Measurements from ENCODE around the gene LPP. TPM values are rescaled to one million over a fixed set of nuclear protein-coding genes. Genes with fewer than 3 reads are reported as not detected.

LPP gene
- total RNA-seq, 3 donors from 2014 or later (not counting 1 experiment from before 2014, with no cell fraction given) = 137 to 163 (median 149) TPM

DNA sequence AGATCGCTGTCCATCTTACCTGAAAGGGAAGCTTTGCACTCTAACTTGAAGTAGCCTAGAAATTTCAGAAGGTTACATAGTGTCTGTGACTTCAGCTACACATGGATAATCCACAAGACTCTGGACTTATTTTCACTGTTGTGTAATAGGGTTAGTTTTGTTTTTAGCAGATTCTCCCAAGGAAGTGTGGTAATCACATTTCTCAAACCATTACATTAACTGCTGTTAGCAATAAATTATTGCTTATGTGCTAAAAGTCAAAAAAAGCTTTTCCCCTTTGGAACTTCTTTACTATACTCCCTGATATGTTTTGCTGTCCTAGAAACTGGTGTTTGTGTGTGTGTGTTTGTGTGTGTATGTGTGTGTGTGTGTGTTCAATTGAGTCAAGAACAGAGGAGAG is 666.0 kb downstream of the LPP start:
- no peaks in the 10 kb centered on the region for H3K27me3 Mint-ChIP-seq (ENCODE audit: low read depth in 2 of 2)
- TF ChIP-seq, protein P1, sequence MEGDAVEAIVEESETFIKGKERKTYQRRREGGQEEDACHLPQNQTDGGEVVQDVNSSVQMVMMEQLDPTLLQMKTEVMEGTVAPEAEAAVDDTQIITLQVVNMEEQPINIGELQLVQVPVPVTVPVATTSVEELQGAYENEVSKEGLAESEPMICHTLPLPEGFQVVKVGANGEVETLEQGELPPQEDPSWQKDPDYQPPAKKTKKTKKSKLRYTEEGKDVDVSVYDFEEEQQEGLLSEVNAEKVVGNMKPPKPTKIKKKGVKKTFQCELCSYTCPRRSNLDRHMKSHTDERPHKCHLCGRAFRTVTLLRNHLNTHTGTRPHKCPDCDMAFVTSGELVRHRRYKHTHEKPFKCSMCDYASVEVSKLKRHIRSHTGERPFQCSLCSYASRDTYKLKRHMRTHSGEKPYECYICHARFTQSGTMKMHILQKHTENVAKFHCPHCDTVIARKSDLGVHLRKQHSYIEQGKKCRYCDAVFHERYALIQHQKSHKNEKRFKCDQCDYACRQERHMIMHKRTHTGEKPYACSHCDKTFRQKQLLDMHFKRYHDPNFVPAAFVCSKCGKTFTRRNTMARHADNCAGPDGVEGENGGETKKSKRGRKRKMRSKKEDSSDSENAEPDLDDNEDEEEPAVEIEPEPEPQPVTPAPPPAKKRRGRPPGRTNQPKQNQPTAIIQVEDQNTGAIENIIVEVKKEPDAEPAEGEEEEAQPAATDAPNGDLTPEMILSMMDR (IDR thresholded peaks at IDR 0.05) = no peak
- no peak overlapping the region for H3K4me3 Mint-ChIP-seq
- ATAC-seq (no peak), DNase-seq (no peak)
- no peaks in the 10 kb centered on the region for H3K9me3 ChIP-seq (ENCODE audit: control insufficient read depth, insufficient read depth, low read length)
- no peaks in the 10 kb centered on the region for H3K27me3 ChIP-seq (ENCODE audit: control insufficient read depth, insufficient read depth, low read length)
- no peaks in the 10 kb centered on the region for H3K4me1 ChIP-seq (ENCODE audit: control insufficient read depth, insufficient read depth, low read length)
- no peak overlapping the region for H3K27ac Mint-ChIP-seq
- no peak overlapping the region for H3K27ac ChIP-seq (ENCODE audit: low read length)
- H3K36me3 Mint-ChIP-seq = no peaks in the 10 kb centered on the region
- no peaks in the 10 kb centered on the region for H3K9me3 Mint-ChIP-seq
- intact Hi-C loops (cut with micrococcal nuclease) = no loop called here
- H3K4me1 Mint-ChIP-seq = peaks cover 7 to 29% of the 10 kb centered on the region in 2 donors
- 93% methylated on average over 1 of the region's 1 CpG for WGBS (ENCODE audit: insufficient coverage)
- no peak overlapping the region for H3K4me3 ChIP-seq (ENCODE audit: low read length)
- H3K36me3 ChIP-seq (ENCODE audit: control insufficient read depth, insufficient read depth, low read length) = no peaks in the 10 kb centered on the region

DNA sequence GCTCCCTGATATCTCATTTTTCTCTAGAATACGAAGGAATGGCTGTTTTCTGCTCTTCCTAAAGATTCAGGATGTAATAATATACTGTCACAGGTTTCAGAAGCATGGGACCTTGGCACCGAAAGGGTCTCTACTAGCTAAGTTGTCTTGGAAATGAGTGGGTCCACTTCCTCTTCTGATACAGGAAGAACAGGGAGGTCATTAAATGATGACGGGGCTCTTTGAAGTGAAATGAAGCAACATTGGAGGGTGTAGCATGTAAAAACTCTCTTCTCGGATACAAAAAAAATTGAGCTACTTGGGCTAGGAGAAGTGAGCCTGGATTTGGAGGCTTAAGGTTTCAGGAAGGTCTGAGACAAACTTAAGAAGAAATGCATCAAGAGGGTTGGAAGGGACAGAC is 668.0 kb downstream of the LPP start:
- Histone ChIP-seq H3K27ac (ENCODE audit: low read length) (no peak overlapping the region), H3K4me1 (ENCODE audit: control insufficient read depth, insufficient read depth, low read length) (no peaks in the 10 kb centered on the region), H3K27me3 (ENCODE audit: control insufficient read depth, insufficient read depth, low read length) (no peaks in the 10 kb centered on the region), H3K4me3 (ENCODE audit: low read length) (no peak overlapping the region), H3K9me3 (ENCODE audit: control insufficient read depth, insufficient read depth, low read length) (no peaks in the 10 kb centered on the region), H3K36me3 (ENCODE audit: control insufficient read depth, insufficient read depth, low read length) (no peaks in the 10 kb centered on the region)
- TF ChIP-seq, protein P1 (IDR thresholded peaks at IDR 0.05) = no peak
- Mint-ChIP-seq H3K27me3 (ENCODE audit: low read depth in 2 of 2) (no peaks in the 10 kb centered on the region), H3K36me3 (no peaks in the 10 kb centered on the region), H3K4me1 (peaks cover 6 to 25% of the 10 kb centered on the region in 2 donors), H3K4me3 (no peak overlapping the region), H3K27ac (no peak overlapping the region), H3K9me3 (no peaks in the 10 kb centered on the region)
- no peak for ATAC-seq
- intact Hi-C loops (cut with micrococcal nuclease) = no loop called here
- DNase-seq = no peak
- 82% methylated on average over 4 of the region's 4 CpGs for WGBS (ENCODE audit: insufficient coverage)

DNA sequence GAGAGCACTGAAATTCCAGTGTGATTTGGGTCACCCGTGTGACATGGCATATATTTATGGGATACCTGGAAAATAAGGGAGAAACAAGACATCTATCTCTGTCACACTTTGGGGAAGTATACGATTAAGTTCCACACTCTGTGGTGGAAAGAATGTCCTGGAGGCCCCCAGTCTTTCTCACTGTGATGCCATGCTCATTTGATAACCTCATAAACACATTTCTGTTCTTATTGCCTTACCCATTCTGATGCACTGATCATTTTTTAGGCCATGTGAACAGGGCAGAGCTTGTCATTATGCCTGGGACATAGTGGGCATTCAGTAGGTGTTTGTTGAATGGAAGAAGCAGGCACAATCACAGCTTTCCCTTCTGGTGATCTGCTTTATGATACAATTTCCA is 668.5 kb downstream of the LPP start:
- ATAC-seq = no peak
- intact Hi-C loops (cut with micrococcal nuclease) = no loop called here
- TF ChIP-seq, protein P1 (IDR thresholded peaks at IDR 0.05) = no peak
- H3K27ac Mint-ChIP-seq = no peak overlapping the region
- H3K27me3 Mint-ChIP-seq (ENCODE audit: low read depth in 2 of 2) = no peaks in the 10 kb centered on the region
- no peak overlapping the region for H3K27ac ChIP-seq (ENCODE audit: low read length)
- H3K9me3 ChIP-seq (ENCODE audit: control insufficient read depth, insufficient read depth, low read length) = no peaks in the 10 kb centered on the region
- H3K4me3 Mint-ChIP-seq = no peak overlapping the region
- H3K9me3 Mint-ChIP-seq = no peaks in the 10 kb centered on the region
- no peaks in the 10 kb centered on the region for H3K36me3 ChIP-seq (ENCODE audit: control insufficient read depth, insufficient read depth, low read length)
- H3K36me3 Mint-ChIP-seq = no peaks in the 10 kb centered on the region
- no peaks in the 10 kb centered on the region for H3K27me3 ChIP-seq (ENCODE audit: control insufficient read depth, insufficient read depth, low read length)
- WGBS (ENCODE audit: insufficient coverage) = 91% methylated on average over 2 of the region's 2 CpGs
- no peaks in the 10 kb centered on the region for H3K4me1 ChIP-seq (ENCODE audit: control insufficient read depth, insufficient read depth, low read length)
- no peak for DNase-seq
- H3K4me3 ChIP-seq (ENCODE audit: low read length) = no peak overlapping the region
- H3K4me1 Mint-ChIP-seq = peaks cover 2 to 21% of the 10 kb centered on the region in 2 donors

DNA sequence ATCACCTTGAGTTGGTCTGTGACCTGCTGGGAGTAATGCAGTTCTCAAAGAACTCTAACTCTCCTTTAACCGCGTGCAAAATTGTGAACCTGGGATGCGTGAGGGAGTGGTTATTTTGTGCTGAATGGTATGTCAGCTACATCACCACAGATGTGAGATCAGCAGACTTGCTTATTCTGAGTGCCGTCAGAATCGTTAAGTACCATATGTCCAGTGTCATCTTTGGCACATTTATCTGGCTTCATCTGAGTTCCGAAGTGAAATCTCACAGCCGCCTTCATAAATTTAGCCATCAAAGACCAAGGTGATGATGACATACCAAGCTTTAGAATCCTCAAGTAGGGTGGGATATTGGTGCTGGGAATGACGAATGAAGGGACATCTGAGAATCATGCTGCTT is 670.6 kb downstream of the LPP start:
- no peaks in the 10 kb centered on the region for H3K36me3 ChIP-seq (ENCODE audit: control insufficient read depth, insufficient read depth, low read length)
- H3K4me3 ChIP-seq (ENCODE audit: low read length) = no peak overlapping the region
- no peaks in the 10 kb centered on the region for H3K9me3 ChIP-seq (ENCODE audit: control insufficient read depth, insufficient read depth, low read length)
- DNase-seq (no peak), ATAC-seq (no peak)
- no peaks in the 10 kb centered on the region for H3K27me3 Mint-ChIP-seq (ENCODE audit: low read depth in 2 of 2)
- intact Hi-C loops (cut with micrococcal nuclease) = no loop called here
- no peaks in the 10 kb centered on the region for H3K4me1 ChIP-seq (ENCODE audit: control insufficient read depth, insufficient read depth, low read length)
- H3K9me3 Mint-ChIP-seq = no peaks in the 10 kb centered on the region
- no peak overlapping the region for H3K27ac Mint-ChIP-seq
- no peak overlapping the region for H3K4me3 Mint-ChIP-seq
- H3K36me3 Mint-ChIP-seq = no peaks in the 10 kb centered on the region
- no peaks in the 10 kb centered on the region for H3K27me3 ChIP-seq (ENCODE audit: control insufficient read depth, insufficient read depth, low read length)
- TF ChIP-seq, protein P1 (IDR thresholded peaks at IDR 0.05) = no peak
- peaks cover 0 to 24% of the 10 kb centered on the region in 2 donors for H3K4me1 Mint-ChIP-seq
- H3K27ac ChIP-seq (ENCODE audit: low read length) = no peak overlapping the region
- whole genome bisulfite sequencing (ENCODE audit: insufficient coverage) = over 99% methylated on average over 8 of the region's 8 CpGs
